Non-pigmented ciliary epithelial cell (primary cell): ENCODE measurements around the gene HOXB1.

ENCODE experiments used
- DNase-seq: peaks from one replicate; pipeline ENCODE4 v3.0.0-alpha.2; 2010; ENCODE audit warnings: low read depth

HOXB1 gene

DNA sequence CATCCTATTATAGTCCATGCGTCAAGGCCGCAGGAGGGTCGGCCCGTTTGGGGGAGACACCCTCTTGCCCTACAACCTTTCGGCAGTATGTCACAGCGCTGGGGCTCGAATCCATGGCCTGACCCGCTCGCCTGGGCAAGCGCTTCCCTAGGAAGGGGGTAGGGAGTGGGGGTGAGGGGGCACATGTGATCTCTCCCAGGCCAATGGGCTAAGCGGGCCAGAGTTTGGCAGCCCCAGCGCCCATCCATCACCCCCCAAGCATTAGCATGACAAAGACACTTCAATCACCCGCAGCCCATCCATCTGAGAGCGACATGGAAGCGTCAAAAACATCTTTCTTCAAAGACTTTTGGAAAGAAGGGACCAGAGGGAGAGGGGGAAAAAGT lies at the start of gene HOXB1:
HOXB1 (minus strand) TSS at position 125 of the 386 bp plus-strand sequence; CDS start at position 18, 107 bp downstream.
- DNase-seq: no peak

DNA sequence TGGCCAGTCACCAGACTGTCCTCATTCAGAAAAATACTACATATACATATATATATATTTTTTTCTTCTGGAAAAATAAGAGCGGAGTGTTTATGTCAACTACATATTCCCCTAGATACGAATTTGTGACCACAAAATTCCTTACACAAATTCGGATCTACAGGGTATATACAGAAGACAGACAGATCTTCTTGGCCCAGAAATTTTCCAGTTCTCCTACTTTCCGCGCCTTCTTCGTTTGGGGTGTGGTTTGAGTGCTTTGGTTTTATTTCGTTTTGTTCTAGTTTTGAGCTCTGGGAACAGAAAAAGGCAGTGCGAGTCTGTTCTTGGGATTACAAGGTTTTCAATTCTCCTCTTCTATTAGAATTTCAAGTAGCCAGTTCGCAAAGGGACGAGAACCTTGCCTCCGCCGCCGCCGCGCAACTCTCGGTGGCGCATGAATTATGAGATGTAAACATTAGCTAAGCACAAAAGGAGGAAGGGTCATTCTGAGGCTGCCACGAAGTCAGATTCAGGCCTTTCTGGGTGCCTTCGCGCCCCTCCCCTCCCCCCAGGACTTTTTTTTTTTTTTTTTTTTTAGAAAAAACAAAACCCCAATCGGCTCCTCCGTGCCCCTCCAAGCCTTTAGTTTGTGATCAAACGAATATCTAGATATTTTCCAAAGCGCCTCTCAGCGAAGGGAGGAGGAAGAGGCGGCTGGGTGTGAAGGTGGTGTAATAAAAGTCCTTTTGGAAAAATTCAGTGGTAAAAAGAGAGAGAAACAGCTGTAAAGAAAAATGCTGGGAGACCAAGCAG lies 49.1 kb upstream of the HOXB1 start:
- no peak for DNase-seq

DNA sequence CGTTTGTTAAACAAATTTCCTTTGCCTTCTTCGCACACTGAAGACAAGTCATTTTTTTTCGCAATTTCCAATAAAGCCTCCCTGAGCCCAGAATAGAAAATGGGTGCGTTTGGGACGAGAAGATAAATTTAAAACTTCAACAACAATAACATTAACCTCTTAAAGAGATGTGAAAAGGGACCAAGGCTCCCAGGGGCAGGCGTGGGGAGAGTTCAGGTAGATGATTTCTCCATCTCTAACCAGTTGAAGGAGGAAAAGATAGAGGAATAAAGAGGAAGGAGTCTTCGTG lies 48.6 kb upstream of the HOXB1 start:
- no peak for DNase-seq

DNA sequence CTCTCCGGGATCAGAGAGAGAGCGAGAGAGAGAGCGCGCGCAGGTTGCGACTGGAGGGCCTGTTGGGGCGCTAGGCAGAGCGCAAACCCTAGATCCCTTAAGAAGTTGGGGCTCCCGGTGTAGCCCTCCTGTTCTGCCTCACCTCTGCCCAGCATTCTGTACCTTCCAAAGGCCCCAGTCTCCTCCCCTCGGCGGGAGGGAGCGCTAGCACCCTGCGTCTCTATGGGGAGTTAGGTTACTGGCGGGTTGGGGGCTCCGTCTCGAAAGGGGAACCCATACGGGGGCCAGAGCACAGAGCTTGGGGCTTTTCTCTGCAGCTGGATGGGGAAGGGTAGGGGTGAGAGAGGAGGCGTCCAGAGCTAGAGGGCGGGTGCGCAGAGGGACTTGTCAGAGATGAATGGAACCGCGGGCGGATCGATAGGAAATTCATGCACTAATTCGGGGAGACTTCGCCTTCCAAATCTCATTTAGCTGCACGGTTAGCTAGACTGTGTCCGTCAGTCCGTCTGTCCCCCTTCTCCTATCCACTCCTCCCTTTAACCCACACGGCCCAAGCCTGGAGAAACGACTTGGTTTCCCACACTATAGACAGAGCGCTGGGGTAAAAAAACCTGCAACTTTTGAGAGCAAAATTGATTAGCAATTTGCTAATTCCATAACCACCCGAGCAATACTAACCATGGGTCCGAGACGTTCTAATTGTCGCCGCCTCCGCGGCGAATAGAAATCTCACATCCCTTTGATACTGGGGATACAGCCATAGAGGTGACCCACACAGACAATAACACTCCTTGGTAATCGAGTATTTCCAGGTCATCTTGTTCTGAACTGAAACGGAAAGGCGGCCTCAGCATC lies 48.0 kb upstream of the HOXB1 start:
- DNase-seq: no peak

DNA sequence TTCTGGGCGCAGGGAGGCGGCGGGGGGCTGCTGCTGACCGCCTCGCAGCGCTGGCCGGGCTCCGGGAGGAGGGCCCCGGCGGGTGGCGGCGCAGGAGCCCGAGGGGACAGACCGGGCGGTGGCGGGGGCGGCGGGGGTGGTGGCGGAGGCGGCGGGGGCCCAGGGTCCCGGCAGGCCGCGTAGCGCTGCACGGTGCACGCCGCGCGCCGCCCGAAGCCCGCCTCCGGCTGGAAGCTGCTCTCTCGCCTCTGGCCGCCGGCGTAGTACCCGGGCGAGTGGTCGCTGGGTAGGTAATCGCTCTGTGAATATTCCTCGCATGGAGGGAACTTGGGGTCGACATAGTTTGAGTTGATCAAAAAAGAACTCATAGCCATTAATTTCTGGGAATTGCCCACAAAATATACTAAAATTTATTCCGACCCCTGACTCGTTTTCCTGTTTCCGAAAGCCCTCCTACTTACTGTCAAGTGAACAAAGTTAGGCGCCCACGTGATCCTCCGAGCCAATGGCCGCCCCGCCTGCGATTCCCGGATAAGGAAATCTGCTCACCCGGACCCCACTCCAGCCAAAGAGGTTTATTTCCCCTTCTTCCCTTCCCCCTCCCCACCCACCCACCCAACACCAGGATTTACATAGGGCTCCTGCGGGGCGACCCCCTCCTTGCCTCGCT lies 47.3 kb upstream of the HOXB1 start, which contains the start of gene HOXB4:
HOXB4 (minus strand) TSS at position 405 of the 670 bp plus-strand sequence; CDS start at position 374, 31 bp downstream.
- no peak for DNase-seq

DNA sequence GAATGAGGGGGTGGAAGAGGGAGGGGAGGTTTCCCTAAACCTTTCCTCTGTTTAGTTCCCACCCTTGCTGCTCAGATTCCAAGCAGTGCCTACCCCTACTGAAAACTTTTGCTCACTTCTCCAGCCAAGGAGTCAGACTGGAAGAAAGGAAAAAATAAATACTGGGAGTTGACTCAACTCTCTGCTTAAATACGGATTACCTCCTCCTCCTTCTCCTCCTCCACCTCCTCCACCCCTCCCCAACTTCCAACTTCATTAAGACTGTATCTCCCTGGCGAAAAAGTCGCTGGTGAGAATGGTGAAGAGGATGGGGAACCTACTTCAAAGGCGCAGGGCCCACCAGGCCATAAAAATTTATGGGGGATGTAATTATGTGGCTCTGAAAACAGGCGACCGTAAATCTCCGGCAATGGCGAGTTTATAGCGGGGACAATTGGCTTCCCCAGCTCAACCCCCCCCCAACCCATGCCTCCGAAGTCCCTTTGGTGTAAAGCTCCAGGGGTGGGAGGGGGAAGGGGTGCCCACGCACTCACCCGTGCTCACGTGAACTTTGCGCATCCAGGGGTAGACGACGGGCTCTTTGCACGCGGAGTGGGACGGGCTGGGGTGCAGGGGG lies 46.6 kb upstream of the HOXB1 start:
- DNase-seq: no peak

DNA sequence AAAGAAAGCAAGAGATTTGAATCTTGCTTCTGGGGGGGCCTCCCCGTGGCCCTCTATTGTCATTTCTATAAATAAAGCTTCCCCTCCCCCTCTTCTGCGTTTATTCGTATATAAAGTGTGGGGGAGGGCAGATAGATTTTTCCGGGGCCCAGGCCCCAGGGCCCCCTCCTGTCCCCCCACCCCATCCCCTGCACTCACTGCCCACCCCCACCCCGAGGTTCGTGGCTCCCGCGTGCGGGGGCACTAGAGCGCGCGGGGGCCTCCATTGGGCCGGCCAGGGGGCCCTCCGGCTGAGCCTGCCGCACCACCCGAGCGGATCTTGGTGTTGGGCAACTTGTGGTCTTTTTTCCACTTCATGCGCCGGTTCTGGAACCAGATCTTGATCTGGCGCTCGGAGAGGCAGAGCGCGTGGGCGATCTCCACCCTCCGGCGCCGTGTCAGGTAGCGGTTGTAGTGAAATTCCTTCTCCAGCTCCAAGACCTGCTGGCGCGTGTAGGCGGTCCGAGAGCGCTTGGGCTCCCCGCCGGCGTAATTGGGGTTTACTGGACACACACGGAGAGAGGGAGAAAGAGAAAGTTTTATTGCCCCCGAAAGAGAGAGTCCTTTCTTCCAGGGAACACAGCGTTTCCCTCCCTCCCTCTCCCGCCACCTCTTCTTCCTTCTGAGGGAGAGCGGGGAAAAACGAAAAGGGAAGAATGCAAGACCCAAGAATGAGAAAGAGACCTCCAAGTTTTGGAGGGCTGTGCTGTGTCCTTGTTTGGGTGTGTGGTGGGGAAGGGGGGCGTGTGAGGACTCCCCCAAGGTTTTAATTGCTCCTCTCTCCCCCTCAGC lies 45.9 kb upstream of the HOXB1 start:
- no peak for DNase-seq

DNA sequence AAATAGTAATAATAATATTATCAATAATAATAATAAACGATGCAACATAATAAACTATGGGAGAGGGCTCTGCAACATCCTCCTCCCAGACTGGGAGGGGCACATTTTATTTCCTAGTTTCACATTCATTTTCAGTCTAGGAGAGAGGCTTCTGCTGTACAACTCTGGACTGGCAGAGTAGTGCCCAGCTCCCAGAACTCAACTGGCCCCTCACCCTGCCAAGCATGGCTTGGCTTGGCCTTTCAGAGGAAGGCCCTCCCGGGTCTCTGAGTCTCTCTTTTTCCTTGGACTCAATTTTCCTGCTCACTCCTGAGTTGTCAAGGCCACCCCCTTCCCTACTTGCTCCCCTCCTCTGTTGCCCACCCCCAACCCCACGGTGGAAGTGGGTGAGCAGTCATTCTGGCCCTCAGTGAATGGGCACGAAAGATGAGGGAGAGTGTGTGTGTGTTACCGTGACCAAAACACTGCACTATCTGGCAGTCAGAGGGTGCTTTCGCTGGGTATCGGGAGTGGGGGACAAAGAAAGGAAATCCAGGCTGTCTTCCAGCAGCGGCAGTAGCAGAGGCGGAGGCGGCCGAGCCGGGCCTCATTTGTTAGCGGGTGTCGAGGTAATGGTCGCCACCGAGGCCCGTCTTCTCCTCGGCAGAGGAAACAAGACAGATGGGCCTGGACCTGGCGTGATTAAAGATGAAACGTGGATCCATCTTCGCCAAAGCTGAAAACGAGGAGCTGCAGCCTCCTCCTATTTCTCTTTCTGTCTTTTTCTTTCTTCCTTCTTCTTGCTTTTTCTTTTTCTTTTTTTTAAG lies 45.1 kb upstream of the HOXB1 start:
- no peak for DNase-seq

DNA sequence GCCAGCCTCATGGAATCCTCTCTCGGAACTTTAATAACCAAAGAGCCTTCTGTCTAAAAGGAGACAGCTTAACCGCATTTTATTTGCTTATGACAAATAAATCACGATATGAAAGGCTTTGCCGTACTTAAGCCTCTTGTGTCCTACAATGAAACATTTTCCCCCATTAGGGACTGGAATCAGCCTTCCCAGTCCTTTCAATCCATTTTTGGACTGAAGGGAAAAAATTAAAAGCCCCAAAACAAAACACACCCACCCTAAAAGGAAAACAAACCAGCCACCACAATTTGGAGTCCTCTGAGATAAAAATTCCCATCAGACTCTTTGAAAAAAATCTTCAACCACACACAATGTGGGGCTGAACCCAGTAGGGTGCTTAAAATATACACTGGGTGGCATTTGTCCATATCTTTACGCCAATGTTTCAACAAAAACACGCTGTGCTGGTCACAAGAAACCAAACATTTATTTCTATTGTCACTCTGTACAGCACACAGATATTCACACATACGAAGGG lies 44.3 kb upstream of the HOXB1 start:
- DNase-seq: no peak

DNA sequence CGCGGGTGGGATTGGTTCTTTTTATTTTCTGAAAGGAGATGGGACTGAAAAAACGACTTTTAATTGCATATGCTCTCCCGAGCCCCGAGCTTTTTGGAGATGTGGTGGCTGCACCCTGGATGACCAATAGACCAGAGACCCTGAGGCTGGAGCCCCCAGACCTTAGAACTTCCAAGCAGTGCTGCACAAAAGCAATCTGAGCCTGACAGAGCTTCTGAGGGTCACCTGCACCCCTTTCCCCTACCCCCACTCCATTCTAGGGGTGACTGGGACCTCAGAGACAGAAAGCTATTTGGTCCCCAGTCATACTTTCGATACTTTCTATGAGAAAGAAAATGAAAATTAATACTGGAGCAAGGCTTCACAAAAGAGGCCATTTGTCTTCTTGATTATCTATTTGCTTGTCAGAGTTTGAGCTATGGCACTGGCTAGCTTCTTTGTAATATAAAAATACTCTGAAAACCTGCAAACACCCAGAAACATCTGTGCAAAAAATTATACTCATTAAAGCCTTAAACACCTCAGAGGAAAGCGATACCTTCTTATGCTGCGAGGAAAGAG lies 43.8 kb upstream of the HOXB1 start:
- DNase-seq: no peak

DNA sequence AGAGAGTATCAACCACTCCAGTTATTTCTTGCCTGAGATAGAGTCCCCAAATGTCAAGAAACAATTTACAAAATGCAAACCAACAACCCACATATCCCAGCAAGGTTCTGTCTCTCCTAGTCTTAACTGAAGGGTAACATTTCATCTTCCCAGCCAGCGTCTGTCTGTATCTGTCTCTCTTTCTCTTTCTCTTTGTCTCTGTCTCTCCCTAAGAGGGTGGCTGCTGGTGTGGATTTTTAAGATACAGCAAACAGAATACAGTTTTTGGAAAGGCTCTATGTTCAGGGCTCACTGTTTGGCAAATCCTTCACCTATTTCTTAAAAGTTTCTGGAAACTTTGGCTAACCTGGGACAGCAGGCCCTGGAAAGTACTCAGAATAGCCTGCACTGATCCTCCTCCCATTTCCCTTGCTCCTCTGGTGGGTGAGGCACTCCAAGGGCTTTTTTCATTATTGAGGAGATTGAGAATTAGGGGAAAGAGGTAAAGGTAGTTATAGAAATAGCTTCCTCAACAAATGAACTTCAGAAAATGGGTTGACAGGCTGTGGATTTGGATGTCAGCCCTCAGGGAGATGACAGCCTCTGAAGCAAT lies 41.1 kb upstream of the HOXB1 start:
- DNase-seq: no peak

DNA sequence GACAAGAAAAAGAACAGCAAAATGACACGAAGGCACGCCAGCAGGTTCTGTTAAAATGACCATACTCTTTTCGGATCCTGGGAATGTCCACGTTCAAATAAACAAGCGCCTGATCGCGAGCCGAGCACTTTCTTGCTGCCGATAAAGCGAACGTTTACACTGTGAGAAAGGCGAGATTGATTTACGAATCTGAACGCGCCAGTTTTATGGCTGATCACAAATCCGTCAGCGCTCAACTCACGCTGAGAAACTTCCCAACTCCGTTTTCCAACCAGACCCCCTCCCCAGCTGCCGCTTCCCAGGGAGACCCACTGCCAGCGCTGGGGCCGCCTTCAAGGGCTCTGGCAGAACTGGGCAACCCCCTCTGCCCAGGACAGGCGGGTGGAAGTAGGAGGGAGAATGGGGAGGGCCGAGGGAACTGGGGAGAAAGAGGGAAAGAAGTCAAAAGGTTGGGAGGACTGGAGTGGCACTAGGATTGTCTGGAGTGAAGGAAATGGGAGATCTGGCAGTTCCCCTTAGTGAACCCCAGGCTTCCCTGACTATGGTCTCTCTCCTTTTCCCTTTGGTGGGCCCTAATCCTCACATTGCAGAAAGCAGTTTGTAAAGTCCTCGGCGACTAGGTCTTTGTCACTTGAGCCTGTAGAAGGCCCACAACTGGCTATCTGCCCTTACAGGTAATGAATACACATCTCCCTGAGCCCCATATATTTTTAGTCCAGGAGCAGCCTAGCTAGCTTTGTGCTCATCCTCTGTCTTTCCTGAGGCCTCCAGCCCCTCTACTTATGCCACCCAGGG lies 40.4 kb upstream of the HOXB1 start:
- no peak for DNase-seq

DNA sequence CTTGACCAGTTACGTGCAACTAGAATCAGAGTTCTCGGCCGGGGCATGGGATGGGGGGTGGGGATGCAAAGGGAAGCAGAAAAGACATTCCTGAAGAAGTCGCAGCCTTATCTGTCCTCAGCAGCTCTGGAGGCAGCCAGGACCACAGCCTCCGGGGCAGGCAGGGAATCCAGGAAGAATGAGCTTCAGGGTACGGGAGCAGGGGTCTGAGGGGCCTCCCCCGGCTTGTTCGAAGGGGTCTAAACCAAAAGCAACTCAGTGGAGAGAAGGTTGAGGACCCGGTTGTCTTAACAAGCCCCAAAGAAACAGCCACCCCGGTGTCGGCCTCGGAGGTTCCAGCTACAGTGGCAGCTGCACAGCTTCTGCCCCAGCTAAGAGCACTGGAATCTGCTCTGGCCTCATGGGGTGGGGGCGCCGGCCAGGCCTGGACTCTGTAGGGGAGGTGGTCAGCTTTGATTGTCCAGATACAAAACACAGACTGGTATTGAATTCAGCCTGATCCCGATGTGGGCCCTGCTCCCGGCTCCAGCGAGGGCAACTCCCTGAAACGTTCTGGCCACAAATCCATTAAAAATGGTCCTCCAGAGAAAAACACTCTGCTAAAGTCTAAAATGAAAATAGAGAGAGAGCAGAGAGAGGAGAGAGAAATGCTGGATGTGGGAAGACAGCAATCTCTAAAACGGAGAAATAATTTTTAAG lies 39.7 kb upstream of the HOXB1 start:
- DNase-seq: no peak

DNA sequence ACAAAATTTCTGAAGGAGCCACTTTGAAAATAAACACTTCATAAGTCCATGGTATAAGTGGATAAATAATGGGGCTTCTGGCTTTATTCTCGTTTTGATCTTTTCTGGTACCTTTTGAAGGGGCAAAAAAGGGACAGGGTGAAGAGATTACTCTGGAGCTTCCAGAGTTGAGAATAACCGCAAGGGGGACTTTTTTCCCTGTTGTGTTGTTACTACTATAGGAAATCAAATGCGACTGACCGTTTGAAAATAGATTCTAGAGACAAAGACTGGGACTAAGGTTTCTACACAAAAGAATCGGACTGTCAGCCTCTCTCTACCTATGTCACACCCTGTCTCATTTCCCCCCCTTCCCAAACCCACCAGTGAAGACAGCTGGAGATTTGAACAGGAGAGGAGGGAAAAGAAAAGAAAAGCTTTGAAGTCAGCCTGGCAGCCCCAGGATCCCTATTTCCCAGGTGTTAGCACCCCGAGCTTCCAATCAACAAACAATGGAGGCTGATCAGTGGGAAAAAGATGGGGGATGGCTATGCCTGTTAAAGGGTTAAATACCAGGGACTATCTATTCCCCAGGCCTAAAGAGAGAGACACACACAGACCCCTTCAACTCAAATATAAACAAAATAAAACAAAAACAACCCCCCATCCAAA lies 39.0 kb upstream of the HOXB1 start:
- no peak for DNase-seq

DNA sequence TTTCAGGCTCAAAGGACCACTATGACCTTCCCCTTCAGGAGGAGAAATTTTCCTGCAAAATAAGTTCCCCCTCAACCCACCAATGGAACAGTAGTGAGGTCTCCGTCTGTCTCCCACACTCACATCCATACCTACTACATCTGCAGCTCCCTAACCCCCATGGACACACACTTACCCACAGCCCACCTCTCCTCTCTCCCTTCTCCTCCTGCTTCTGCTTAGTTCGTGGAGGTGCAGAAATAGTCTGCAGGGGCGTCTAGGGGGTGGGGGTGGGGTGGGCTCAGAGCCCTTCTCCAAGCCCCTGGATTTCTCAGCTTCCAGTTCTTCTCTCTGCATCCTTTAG lies 38.4 kb upstream of the HOXB1 start:
- no peak for DNase-seq

DNA sequence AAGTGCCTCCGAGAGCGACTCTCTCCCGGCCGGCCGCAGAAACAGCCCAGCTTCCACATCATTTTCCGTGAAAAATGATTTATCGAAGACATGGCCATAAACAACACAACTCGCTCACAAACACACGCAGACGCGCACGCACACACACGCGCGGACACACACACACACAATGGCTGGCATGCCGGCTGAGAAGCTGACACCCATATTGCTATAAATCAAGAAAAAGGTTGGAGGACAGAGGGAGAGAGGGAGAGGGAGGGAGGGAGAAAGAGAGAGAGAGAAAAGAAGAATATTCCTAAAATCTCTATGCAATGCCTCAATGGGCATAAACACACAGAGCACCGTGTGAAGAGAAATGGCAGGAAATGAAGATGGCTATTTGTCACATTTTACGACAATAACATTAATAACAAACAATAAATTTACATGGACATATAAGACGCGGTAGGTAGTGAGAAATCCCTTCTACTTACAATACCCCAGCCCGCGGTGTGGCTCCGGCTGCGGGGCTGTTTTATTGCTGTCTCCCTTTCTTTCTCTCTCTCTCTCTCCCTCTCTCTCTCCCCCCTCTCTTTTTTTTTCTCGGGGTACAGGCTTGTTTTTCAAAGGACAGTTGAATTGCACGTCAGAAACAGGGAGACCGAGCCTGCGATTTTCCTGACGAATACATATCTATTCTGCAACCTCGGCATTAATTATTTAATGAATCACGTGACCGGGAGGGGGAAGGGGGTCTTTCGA lies 37.9 kb upstream of the HOXB1 start:
- DNase-seq: no peak
